Glutamatergic neuron (in vitro differentiated cells): Measurements from ENCODE around the gene SMARCD3. TPM values are rescaled to one million over a fixed set of nuclear protein-coding genes. Genes with fewer than 3 reads are reported as not detected.

Source experiments
- DNase-seq: peaks from one replicate; pipeline ENCODE4 v3.0.0; 2022
- H3K27ac Mint-ChIP-seq: one replicate; pipeline ENCODE4 v1.8.0; 2020; ENCODE audit warnings: mild to moderate bottlenecking, mixed read lengths, inconsistent platforms; ENCODE audit not compliant: unreplicated experiment
- H3K27me3 Mint-ChIP-seq: one replicate; pipeline ENCODE4 v1.8.0; 2020; ENCODE audit warnings: mild to moderate bottlenecking, moderate library complexity, mixed read lengths, inconsistent platforms; ENCODE audit not compliant: unreplicated experiment
- H3K36me3 Mint-ChIP-seq: one replicate; pipeline ENCODE4 v1.8.0; 2020; ENCODE audit warnings: mild to moderate bottlenecking, mixed read lengths, inconsistent platforms; ENCODE audit not compliant: unreplicated experiment
- H3K4me1 Mint-ChIP-seq: one replicate; pipeline ENCODE4 v1.8.0; 2020; ENCODE audit warnings: mild to moderate bottlenecking, low read depth, mixed read lengths, inconsistent platforms; ENCODE audit not compliant: unreplicated experiment
- H3K4me3 Mint-ChIP-seq: one replicate; pipeline ENCODE4 v1.8.0; 2020; ENCODE audit warnings: mild to moderate bottlenecking, mixed read lengths, inconsistent platforms; ENCODE audit not compliant: unreplicated experiment
- H3K9me3 Mint-ChIP-seq: one replicate; pipeline ENCODE4 v1.8.0; 2020; ENCODE audit warnings: mild to moderate bottlenecking, moderate library complexity, mixed read lengths, inconsistent platforms; ENCODE audit not compliant: unreplicated experiment
- total RNA-seq: library from RNA; stranded (reverse); fragmentation: NEBNext Ultra II Directional; extraction: Animal tissue kit (Norgen Biotek cat#: 25700); gene quantifications from one replicate; pipeline ENCODE4 v1.2.1, GENCODE V29; 2021; ENCODE audit not compliant: unreplicated experiment
- TF ChIP-seq, protein P1 (sequence below): fragments of 200-600 bp; sonication (generic); IDR thresholded peaks from one replicate; pipeline ENCODE4 v1.5.0; 2021; ENCODE audit not compliant: partially characterized antibody, unreplicated experiment

SMARCD3 gene
- total RNA-seq, 1 donor from 2014 or later, result 5.1 TPM

DNA sequence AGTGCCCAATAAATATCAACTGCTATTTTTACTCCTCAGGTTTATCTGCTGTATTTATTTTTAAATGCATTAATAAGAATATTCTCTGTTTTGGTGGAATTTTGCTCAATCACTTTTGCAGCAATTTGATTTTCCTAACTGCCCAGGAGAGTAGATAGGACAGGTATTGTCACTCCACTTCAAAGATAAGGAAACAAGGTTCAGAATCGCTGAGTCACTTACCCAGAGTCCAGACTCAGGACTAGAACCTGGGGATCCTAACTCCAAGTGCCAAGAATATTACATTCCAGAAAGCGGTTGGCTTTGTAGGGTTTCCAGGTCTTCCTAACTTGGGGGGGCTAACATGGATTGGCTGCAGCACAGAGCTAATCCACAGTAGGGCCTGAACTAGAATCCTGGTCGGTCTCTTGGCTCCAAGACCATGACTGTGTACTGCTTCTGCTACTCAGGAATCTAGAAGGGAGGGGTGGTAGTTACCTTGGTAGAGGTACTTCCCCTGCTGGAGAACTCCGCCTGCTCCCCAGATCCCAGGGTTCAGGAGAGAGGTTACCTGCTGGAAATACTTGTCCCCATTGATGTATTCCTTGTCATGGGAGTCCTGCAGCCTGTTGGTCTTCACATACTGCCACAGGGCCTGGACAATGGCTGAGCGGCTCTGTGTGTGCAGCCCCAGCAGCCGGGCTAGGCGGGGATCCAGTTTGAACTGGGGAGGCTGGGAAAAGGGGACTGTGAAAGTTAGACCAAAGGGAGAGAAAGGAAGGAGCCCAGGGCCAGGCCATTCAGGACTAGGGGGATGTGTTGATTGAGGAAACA lies 7.3 kb downstream of the SMARCD3 start:
- Mint-ChIP-seq H3K9me3 (peaks cover 4% of the 10 kb centered on the region), H3K4me3 (no peak overlapping the region), H3K4me1 (peaks cover 14% of the 10 kb centered on the region)

DNA sequence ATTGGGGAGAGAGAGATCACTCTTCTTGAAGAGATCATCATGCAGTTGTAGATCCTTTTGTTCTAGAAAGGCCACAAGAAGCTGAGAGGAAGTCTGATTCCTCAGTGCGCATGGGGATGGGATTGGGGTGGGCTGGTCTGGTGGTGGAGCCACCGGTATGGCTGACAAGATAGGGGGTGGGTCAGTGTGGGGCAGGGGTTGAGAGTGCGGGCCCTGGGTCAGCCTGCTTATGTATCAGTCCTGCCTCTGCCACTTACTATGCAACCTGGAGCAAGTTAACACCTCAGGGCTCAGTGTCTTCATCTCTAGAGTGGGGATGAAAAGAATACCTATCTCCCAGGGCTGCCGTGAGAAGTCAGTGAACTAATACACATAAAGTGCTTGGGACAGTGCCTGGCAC lies 8.0 kb downstream of the SMARCD3 start:
- no peak overlapping the region for H3K4me3 Mint-ChIP-seq
- H3K27me3 Mint-ChIP-seq, result peaks cover 7% of the 10 kb centered on the region
- TF ChIP-seq, protein P1, sequence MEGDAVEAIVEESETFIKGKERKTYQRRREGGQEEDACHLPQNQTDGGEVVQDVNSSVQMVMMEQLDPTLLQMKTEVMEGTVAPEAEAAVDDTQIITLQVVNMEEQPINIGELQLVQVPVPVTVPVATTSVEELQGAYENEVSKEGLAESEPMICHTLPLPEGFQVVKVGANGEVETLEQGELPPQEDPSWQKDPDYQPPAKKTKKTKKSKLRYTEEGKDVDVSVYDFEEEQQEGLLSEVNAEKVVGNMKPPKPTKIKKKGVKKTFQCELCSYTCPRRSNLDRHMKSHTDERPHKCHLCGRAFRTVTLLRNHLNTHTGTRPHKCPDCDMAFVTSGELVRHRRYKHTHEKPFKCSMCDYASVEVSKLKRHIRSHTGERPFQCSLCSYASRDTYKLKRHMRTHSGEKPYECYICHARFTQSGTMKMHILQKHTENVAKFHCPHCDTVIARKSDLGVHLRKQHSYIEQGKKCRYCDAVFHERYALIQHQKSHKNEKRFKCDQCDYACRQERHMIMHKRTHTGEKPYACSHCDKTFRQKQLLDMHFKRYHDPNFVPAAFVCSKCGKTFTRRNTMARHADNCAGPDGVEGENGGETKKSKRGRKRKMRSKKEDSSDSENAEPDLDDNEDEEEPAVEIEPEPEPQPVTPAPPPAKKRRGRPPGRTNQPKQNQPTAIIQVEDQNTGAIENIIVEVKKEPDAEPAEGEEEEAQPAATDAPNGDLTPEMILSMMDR, result no peak
- peaks cover 4% of the 10 kb centered on the region for H3K9me3 Mint-ChIP-seq
- H3K4me1 Mint-ChIP-seq, result peaks cover 14% of the 10 kb centered on the region
- no peaks in the 10 kb centered on the region for H3K36me3 Mint-ChIP-seq
- no peak for DNase-seq
- no peak overlapping the region for H3K27ac Mint-ChIP-seq

More for the DNA sequence above, 7.3 kb downstream of the SMARCD3 start:
- H3K36me3 Mint-ChIP-seq, result no peaks in the 10 kb centered on the region
- H3K27me3 Mint-ChIP-seq, result peaks cover 7% of the 10 kb centered on the region
- H3K27ac Mint-ChIP-seq, result no peak overlapping the region
- DNase-seq, result no peak
- TF ChIP-seq, protein P1, result no peak

DNA sequence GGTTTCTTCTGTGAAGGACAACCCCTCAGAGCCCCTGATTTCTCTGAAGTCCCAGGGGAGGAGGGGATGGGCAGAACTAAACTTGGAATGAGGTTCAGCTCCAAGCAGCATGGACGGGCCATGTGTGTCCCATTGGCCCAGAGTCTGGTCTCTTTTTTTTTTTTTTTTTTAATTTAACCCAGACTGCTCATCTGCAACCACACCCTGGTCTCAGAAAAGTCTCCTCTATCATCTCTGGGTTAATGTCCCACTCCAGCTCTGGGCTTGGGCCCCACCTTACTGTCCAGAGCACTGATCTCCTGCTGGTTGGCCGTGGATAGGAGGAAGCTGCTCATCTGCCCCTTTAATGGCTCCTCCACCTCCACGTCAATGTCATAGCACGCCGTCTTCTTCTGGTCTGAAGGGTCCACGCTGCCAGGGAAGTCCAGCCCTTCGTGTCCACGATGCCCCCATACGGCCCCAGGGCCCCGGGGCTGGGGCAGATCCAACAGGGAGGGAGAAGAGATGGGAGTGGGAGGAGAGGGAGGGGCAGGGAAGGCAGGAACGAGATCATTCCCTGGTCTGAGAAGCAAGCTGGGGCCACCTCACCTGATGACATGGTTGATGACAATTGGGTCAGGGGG lies 8.5 kb downstream of the SMARCD3 start:
- Mint-ChIP-seq H3K27me3 (peaks cover 4% of the 10 kb centered on the region), H3K27ac (no peak overlapping the region)
- DNase-seq, result no peak

DNA sequence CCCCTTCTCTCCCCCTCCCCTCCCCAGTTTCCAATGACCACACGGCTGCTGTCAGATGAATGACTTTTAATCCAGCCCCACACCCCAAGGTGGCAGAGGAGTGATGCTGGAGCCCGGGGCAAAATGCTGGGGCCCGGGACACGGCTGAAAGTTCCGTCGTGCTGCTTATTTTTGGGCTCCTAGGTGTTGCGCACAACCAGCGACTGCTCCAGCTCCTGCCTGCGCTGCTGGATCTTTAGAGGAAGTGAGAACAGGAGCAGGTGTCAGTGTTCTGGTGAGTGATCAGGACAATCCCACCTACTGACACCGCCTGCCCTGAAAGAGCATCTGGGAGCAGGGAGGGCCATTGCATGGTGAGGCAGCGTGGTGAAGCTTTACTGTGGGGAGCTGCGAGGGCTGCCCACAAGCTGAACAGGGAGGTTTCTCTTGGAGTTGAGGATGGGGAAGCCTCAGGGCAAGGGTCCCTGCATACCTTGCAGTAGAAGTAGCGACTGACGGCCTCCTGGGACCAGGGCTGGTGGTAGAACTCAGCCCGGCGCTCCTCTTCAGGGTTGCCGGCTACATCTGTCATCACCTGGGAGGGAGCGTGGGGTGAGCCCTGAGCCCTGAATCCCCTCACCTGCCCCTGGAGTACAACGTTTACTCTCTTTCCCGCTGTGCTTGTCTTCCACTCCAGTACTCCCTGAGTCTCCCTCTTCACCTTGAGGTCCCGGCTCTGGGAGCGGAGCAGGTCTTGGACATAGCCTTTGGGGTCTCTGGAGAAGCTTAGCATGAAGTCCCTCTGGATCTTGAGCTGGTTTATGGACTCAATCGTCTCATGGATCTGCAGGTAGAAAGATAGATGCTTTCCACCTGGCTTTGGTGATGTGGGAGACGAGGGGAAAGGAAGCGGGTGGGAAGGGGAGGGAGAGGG lies 9.3 kb downstream of the SMARCD3 start:
- Mint-ChIP-seq H3K27me3 (no peaks in the 10 kb centered on the region), H3K4me3 (no peak overlapping the region), H3K9me3 (peaks cover 4% of the 10 kb centered on the region), H3K36me3 (no peaks in the 10 kb centered on the region), H3K4me1 (peaks cover 11% of the 10 kb centered on the region), H3K27ac (no peak overlapping the region)
- TF ChIP-seq, protein P1, result no peak
- DNase-seq, result no peak

More for the DNA sequence above, 8.5 kb downstream of the SMARCD3 start:
- H3K4me3 Mint-ChIP-seq, result no peak overlapping the region
- TF ChIP-seq, protein P1, result no peak
- peaks cover 4% of the 10 kb centered on the region for H3K9me3 Mint-ChIP-seq
- H3K36me3 Mint-ChIP-seq, result no peaks in the 10 kb centered on the region
- H3K4me1 Mint-ChIP-seq, result peaks cover 14% of the 10 kb centered on the region
